Activated naive CD4-positive, alpha-beta T cell treated with anti-CD3 and anti-CD28 coated beads, Interleukin-2, amount 50 U/mL, for 24 hours (primary cell): Measurements from ENCODE around the gene ANKEF1.

Source experiments
- H3K27ac Mint-ChIP-seq: one replicate; pipeline ENCODE4 v1.8.0; 2021; ENCODE audit warnings: mild to moderate bottlenecking, mixed read lengths
- H3K27me3 Mint-ChIP-seq: one replicate; pipeline ENCODE4 v1.8.0; 2021; ENCODE audit warnings: mixed read lengths
- H3K36me3 Mint-ChIP-seq: one replicate; pipeline ENCODE4 v1.8.0; 2021; ENCODE audit warnings: mixed read lengths
- H3K4me1 Mint-ChIP-seq: one replicate; pipeline ENCODE4 v1.8.0; 2021; ENCODE audit warnings: mixed read lengths
- H3K4me3 Mint-ChIP-seq: one replicate; pipeline ENCODE4 v1.8.0; 2021; ENCODE audit warnings: mild to moderate bottlenecking, mixed read lengths
- H3K9me3 Mint-ChIP-seq: one replicate; pipeline ENCODE4 v1.8.0; 2021; ENCODE audit warnings: mixed read lengths

Gene ANKEF1

DNA sequence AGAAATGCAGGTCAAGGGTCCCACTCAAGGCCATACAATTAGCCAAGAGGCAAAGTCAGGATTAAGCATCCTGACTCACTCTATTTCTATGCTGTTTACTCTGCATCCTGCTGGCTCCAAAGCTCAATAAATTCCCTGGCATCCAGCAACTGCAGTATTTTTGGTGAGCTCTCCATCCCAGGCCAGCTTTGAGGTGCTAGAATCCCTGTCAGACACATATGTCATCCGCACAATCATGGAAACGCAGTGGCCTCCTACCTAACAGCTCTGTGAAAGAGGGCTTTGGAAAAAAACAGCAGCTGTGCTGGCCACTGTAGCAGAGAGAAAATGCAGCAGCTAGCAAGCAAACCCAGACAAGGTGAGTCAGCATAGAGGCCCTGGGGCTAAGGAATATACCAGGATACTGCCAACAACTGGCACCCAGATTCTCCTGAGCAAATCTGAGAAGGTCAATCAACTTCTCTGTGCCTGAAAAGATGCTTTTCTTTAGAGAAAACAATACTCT, 58.4 kb downstream of the ANKEF1 start:
- peaks cover 6% of the 10 kb centered on the region for H3K27me3 Mint-ChIP-seq
- no peaks in the 10 kb centered on the region for H3K9me3 Mint-ChIP-seq
- H3K36me3 Mint-ChIP-seq, result no peaks in the 10 kb centered on the region
- H3K4me3 Mint-ChIP-seq, result no peak overlapping the region
- no peak overlapping the region for H3K27ac Mint-ChIP-seq
- no peaks in the 10 kb centered on the region for H3K4me1 Mint-ChIP-seq

DNA sequence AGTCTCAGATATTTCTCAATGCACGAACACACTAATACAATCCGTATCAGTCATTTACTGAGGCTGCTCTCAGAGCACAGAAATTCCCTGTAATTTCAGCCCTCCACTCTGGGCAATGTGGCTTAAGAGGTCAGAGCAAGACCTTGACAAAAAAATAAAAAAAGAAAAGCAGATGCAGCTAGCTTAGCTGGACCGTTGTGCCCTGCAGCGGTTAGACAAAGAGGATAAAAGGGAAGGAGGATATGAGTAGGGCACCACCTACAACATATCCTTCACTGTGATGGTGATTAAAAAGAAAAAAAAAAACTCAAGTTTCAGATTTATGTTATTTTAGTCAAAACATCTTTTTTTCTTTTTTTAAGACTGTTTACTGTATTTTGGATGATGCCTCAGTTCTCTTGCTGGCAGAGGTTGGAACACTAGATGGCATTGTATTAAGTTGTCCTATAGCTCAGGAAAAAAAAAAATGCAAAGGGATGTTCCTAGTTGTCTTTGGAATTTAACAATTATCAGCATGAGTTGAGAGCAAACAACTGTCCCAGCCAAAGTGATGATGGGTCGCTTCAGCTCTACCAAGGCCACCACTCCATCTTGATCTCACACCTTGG, 59.9 kb downstream of the ANKEF1 start:
- Mint-ChIP-seq H3K9me3 (no peaks in the 10 kb centered on the region), H3K27ac (no peak overlapping the region), H3K4me1 (no peaks in the 10 kb centered on the region), H3K27me3 (peaks cover 6% of the 10 kb centered on the region), H3K36me3 (no peaks in the 10 kb centered on the region), H3K4me3 (no peak overlapping the region)

DNA sequence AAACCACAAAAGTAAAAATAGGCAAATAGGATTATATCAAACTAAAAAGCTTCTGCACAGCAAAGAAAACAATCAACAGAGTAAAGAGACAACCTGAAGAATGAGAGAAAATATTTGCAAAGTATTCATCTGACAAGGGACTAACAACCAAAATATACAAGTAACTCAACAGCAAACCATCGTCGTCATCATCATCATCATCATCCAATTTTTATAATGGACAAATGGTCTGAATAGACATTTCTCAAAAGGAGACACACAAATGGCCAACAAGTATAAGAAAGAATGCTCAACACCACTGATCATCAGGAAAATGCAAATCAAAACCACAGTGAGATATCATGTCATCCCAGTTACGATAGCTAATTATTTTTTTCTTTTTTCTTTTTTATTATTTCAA, 62.0 kb downstream of the ANKEF1 start:
- H3K4me3 Mint-ChIP-seq, result no peak overlapping the region
- no peak overlapping the region for H3K27ac Mint-ChIP-seq
- no peaks in the 10 kb centered on the region for H3K36me3 Mint-ChIP-seq
- H3K9me3 Mint-ChIP-seq, result no peaks in the 10 kb centered on the region
- H3K4me1 Mint-ChIP-seq, result no peaks in the 10 kb centered on the region
- H3K27me3 Mint-ChIP-seq, result peaks cover 8% of the 10 kb centered on the region

DNA sequence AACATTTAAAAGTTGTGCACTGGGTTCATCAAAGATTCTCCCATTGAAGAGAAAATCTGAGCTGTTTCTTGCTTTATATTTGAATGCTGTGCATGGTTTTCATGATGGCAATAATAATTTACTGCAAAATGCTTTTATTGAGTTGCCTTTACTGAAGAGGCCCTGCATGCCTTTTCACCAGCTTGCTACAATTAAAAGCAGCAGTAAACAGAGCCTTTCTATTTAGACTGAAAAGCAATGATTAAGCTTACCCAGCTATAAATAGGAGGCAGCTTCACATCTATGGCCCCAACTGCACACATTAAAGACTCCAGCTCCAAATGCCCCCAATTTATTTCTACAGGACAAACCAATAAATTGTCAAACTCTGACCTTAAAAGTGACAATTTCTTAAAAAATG, 70.3 kb downstream of the ANKEF1 start:
- H3K4me3 Mint-ChIP-seq, result no peak overlapping the region
- H3K27me3 Mint-ChIP-seq, result no peaks in the 10 kb centered on the region

More for the DNA sequence above, 70.3 kb downstream of the ANKEF1 start:
- no peak overlapping the region for H3K27ac Mint-ChIP-seq
- no peaks in the 10 kb centered on the region for H3K36me3 Mint-ChIP-seq
- H3K9me3 Mint-ChIP-seq, result peaks cover 9% of the 10 kb centered on the region
- H3K4me1 Mint-ChIP-seq, result no peaks in the 10 kb centered on the region
